SH-SY5Y (cell line): Measurements from ENCODE around the gene LCP2.

Experiments
- GATA2 ChIP-seq: IDR thresholded peaks from 2 replicates; pipeline ENCODE4 v1.6.1; 2011; ENCODE audit warnings: mild to moderate bottlenecking, low read depth, low read length
- GATA3 ChIP-seq: IDR thresholded peaks from 2 replicates; pipeline ENCODE4 v1.6.1; 2011; ENCODE audit warnings: low read depth, mild to moderate bottlenecking, low read length, moderate library complexity

- TF ChIP-seq GATA2 = no peak
- no peak for TF ChIP-seq GATA3
Measured at GRCh38 chr5:170287532-170287931, 10.0 kb downstream of the LCP2 start.
